Thyroid gland (tissue), 4 donors: ENCODE results near the gene ZNF180. TPM values are rescaled to one million over a fixed set of nuclear protein-coding genes. Genes with fewer than 3 reads are reported as not detected.

ENCODE experiments used
- DNase-seq, 2 donors: peaks; one replicate each; pipeline ENCODE4 v3.0.0-alpha.2; 2019
- H3K27ac ChIP-seq, 3 donors: fragments of 200-600 bp; sonication (generic); 1 replicate in 2 of 3; 2 replicates in 1 of 3; pipeline ENCODE4 v1.5.1; 2016 to 2019; ENCODE audit warnings: mild to moderate bottlenecking in 1 of 3, moderate library complexity in 1 of 3
- H3K27me3 ChIP-seq: fragments of 200-600 bp; sonication (generic); one replicate; pipeline ENCODE4 v1.5.1; 2019
- H3K36me3 ChIP-seq, 2 donors: fragments of 200-600 bp; sonication (generic); one replicate each; pipeline ENCODE4 v1.5.1; 2016 to 2019
- H3K4me1 ChIP-seq, 2 donors: fragments of 200-600 bp; sonication (generic); one replicate each; pipeline ENCODE4 v1.5.1; 2017 to 2019
- H3K4me3 ChIP-seq, 3 donors: fragments of 200-600 bp; sonication (generic); replicated peaks in 1 of 3; 1 replicate in 2 of 3; 2 replicates in 1 of 3; pipeline ENCODE4 v1.5.1; 2016; ENCODE audit warnings: mild to moderate bottlenecking in 1 of 3
- H3K9me3 ChIP-seq: fragments of 200-600 bp; sonication (generic); one replicate; pipeline ENCODE4 v1.5.1; 2017
- POLR2A ChIP-seq, 2 donors: fragments of 450-650 bp; IDR thresholded peaks; one replicate each; pipeline ENCODE4 v1.6.1; 2017; ENCODE audit warnings: antibody characterized with exemption in 2 of 2, mild to moderate bottlenecking in 2 of 2, moderate library complexity in 1 of 2
- WGBS, 2 donors: methylation state at CpG; one replicate each; pipeline ENCODE4 v1.1.5; 2017; 5-methylcytosine and 5-hydroxymethylcytosine counted together
- intact Hi-C: fragments of 100-400 bp; cut with DNase I; formaldehyde crosslinking; loops from one replicate; pipeline ENCODE4 v1.15.1; 2023
- total RNA-seq, 4 donors: library from RNA; depleted of rRNA; stranded (reverse); fragments of >200 nt; gene quantifications; one replicate each; pipeline ENCODE4 v1.2.3, GENCODE V29; 2016
- TF ChIP-seq, protein P1 (sequence below), 6 experiments: fragments of 200-600 bp in 3 of 6; fragments of 450-650 bp in 3 of 6; sonication (generic) in 3 of 6; IDR thresholded peaks; one replicate each; pipeline ENCODE4 v1.5.1; 2016 to 2019; ENCODE audit warnings: antibody characterized with exemption in 6 of 6, mild to moderate bottlenecking in 2 of 6, inconsistent platforms in 1 of 6, moderate library complexity in 1 of 6

The ZNF180 gene
- total RNA-seq, 4 donors from 2014 or later, result 13.4 to 41.7 (median 19.9) TPM

DNA sequence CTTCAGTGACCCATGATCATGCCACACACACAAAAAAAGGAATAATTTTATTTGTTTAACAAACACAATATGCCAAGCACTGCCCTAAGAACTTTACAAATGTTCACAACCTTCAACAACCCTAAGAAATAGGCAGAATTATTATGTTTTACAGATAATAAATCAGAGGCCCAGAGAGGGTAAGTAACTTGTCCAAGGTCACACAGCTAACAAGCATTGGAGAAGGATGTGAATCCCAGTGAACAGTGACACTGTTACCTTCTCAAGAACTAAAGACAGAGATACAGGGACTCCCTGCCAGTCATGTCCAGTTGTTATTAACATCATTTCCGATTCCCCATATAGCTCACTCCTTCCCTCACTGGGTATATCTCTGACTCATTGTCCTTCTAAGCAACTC, 15.6 kb upstream of the ZNF180 start:
- WGBS, 2 donors, result 90 to 92% methylated on average over 1 of the region's 1 CpG
- intact Hi-C loops, result no loop called here
- Histone ChIP-seq H3K36me3 (no peaks in the 10 kb centered on the region), H3K27ac (no peak overlapping the region), H3K9me3 (no peaks in the 10 kb centered on the region), H3K27me3 (no peaks in the 10 kb centered on the region), H3K4me1 (no peaks in the 10 kb centered on the region), H3K4me3 (no peak overlapping the region)
- TF ChIP-seq, protein P1, sequence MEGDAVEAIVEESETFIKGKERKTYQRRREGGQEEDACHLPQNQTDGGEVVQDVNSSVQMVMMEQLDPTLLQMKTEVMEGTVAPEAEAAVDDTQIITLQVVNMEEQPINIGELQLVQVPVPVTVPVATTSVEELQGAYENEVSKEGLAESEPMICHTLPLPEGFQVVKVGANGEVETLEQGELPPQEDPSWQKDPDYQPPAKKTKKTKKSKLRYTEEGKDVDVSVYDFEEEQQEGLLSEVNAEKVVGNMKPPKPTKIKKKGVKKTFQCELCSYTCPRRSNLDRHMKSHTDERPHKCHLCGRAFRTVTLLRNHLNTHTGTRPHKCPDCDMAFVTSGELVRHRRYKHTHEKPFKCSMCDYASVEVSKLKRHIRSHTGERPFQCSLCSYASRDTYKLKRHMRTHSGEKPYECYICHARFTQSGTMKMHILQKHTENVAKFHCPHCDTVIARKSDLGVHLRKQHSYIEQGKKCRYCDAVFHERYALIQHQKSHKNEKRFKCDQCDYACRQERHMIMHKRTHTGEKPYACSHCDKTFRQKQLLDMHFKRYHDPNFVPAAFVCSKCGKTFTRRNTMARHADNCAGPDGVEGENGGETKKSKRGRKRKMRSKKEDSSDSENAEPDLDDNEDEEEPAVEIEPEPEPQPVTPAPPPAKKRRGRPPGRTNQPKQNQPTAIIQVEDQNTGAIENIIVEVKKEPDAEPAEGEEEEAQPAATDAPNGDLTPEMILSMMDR (IDR thresholded peaks at IDR 0.05), result no peak
- TF ChIP-seq POLR2A (IDR thresholded peaks at IDR 0.05), result no peak
- no peak for DNase-seq

DNA sequence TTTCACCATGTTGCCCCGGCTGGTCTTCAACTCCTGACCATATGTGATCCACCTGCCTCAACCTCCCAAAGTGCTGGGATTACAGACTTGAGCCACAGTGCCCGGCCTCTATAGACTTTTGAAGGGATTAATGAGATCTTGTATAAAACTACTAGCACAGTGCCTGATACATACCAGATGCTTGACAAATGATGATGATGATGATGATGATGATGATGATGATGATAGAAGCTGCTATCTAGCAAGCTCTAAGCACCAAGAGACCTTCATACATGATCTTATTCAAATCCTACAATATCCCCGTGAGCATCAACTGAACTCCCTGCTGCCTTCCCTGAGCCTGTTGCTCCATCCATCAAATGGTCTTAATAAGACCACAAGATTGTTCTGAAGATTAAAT, 14.7 kb upstream of the ZNF180 start:
- no peak for DNase-seq
- Histone ChIP-seq H3K4me1 (no peaks in the 10 kb centered on the region), H3K9me3 (no peaks in the 10 kb centered on the region), H3K4me3 (no peak overlapping the region), H3K27ac (no peak overlapping the region), H3K27me3 (no peaks in the 10 kb centered on the region), H3K36me3 (no peaks in the 10 kb centered on the region)
- TF ChIP-seq, protein P1 (IDR thresholded peaks at IDR 0.05), result no peak
- no peak for TF ChIP-seq POLR2A (IDR thresholded peaks at IDR 0.05)
- 75 to 91% methylated on average over 3 of the region's 3 CpGs for WGBS, 2 donors
- intact Hi-C loops, result no loop called here

DNA sequence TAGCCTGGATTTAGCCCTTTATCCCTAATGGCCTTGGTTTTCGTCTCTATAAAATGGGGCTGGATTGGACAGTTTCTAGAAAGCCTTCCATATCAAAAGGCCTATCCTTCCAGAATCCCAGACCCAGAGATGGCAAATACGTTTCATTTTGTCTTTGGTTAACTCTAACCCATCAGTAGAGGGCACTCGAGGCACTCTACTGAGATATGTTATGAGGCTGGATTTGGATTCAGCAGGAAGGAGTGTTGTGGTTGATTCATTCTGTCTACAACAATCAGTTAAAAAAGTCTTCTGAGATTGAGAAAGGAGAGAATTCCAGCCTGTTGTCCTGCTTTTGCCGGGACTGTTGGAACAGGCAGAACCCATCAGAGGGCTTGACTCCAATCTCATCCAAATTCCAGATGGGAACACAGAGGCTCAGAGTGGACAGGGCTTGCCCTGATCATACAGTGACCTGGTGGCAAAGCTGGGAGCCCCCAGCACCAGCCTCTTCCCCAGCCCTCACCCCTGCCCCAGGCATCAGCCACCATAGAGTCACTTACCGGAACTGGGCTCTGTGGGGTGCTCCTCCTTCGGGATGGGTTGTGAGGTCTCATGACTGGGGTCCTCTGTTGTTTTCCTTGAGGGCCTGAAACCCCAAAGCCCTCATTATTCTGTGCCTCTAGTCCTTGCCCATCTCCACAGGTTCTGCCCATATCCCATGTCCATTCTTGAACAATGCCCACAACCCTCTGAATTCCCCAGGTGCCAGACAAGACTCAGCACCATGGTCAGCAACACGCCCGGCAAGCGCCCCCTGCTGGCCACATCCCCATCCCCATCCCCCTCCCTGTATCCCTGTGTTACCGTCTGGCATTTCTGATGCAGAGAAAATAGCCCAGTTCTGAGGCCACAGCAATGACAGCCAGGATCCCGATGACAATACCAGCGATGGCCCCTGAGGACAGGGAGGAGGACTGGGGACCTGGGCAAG, 12.3 kb upstream of the ZNF180 start:
- Histone ChIP-seq H3K27ac (no peak overlapping the region), H3K27me3 (no peaks in the 10 kb centered on the region), H3K4me1 (no peaks in the 10 kb centered on the region), H3K9me3 (no peaks in the 10 kb centered on the region), H3K36me3 (no peaks in the 10 kb centered on the region), H3K4me3 (no peak overlapping the region)
- DNase-seq, result no peak
- intact Hi-C loops, result no loop called here
- 30 to 42% methylated on average over 9 to 12 of the region's 12 CpGs for WGBS, 2 donors
- no peak for TF ChIP-seq POLR2A (IDR thresholded peaks at IDR 0.05)
- TF ChIP-seq, protein P1 (IDR thresholded peaks at IDR 0.05), result peak in 1 of 6 experiments; percentile 11

DNA sequence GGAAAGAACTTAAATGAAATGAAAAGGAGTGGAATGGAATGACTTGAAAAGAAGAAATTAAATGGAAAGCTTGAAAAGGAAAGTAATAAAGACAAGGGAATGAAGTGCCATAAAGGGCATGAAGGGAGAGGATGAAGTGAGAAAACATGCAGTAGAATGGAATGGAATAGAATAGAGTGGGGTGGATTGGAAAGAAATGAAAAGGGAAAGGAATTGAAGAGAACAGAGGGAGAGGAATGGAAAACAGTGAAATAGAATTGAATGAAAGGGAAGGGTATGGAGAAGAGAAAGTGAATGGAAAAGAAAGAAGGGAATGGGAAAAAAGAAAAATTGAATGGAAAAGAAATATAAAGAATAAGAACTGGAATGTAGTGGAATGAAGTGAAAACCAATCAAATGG, 9.2 kb upstream of the ZNF180 start:
- H3K27ac ChIP-seq, result no peak overlapping the region
- no peak for DNase-seq
- no peaks in the 10 kb centered on the region for H3K4me1 ChIP-seq
- no peaks in the 10 kb centered on the region for H3K36me3 ChIP-seq
- no peak overlapping the region for H3K4me3 ChIP-seq
- no peak for TF ChIP-seq POLR2A (IDR thresholded peaks at IDR 0.05)
- TF ChIP-seq, protein P1 (IDR thresholded peaks at IDR 0.05), result no peak
- H3K9me3 ChIP-seq, result no peaks in the 10 kb centered on the region
- H3K27me3 ChIP-seq, result no peaks in the 10 kb centered on the region
- intact Hi-C loops, result no loop called here

DNA sequence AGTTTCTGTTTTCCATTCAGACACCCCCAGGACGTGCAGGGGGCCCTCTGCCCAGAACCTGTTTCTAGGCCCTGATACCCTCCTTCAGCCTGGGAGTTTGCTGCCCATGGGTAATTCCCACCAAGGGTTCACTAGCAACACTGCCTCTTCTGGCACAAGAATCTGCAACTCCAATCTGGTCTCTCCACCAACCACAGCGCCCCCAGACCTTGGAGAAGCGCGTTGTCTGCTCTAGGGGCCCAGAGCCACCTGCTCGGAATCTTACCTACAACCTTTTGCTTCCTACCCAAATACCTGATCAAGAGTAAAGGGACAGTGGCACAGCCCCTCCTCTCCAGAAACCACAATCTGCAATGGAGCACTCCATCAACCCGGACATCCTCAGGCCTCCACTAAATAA, 763 bp downstream of the ZNF180 start:
- Histone ChIP-seq H3K9me3 (no peaks in the 10 kb centered on the region), H3K4me3 (peak overlapping the region; percentile 21 to 75 (median 58)), H3K27me3 (no peaks in the 10 kb centered on the region), H3K27ac (no peak overlapping the region), H3K36me3 (peaks cover 15 to 23% of the 10 kb centered on the region in 2 donors), H3K4me1 (peaks cover 11 to 20% of the 10 kb centered on the region in 2 donors)
- TF ChIP-seq, protein P1 (IDR thresholded peaks at IDR 0.05), result no peak
- no peak for TF ChIP-seq POLR2A (IDR thresholded peaks at IDR 0.05)
- 10 to 14% methylated on average over 6 of the region's 6 CpGs for WGBS, 2 donors
- intact Hi-C loops, result no loop called here
- no peak for DNase-seq
